T-helper 2 cell treated with Interferon-gamma antibody and Interleukin-4, amounts not matched to agents 100 ng/mL and 5 ng/mL, for 36 hours (primary cell): ENCODE data around the gene CIAPIN1. TPM values are rescaled to one million over a fixed set of nuclear protein-coding genes. Genes with fewer than 3 reads are reported as not detected.

Source experiments
- intact Hi-C: fragments of 100-400 bp; cut with micrococcal nuclease; formaldehyde crosslinking; loops from one replicate; pipeline ENCODE4 v1.15.1; 2023
- total RNA-seq: library from RNA; stranded (reverse); gene quantifications from 2 replicates; pipeline ENCODE4 v1.2.3, GENCODE V29; 2022

Gene CIAPIN1
- total RNA-seq, 1 donor from 2014 or later: 56.5 TPM

DNA sequence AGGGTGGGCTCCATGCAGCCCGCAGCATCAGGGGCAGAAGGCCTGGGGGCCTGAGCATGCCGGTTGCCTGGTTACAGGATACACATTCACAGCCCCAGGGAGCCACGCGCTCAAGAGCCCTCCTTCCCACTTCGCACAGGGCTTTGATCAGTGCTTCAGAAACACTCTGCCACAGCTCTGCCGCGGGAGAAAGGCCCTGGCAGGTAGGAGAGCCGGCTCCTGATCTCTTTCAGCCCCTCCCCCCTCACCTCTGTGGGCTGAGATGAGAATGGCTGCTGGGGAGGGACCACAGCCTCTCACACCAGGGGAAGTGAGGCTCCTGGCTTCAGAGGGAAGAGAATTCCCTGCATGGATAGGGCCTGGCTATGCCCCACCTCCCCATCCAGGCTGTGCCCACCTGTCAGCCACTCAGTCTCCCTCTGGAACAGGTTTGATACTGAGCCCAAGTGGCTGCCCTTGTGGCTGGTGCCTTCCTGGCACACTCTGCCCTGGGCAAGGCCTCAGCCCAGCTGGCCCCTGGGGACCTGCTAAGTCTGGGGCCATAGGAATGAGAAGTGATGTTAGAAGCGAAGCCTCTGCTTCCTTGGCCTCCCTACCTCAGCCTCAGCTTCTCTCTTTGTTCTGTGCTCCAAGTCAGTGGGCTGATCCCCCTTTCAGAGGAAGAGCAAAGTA lies 30.5 kb upstream of the CIAPIN1 start:
- intact Hi-C loops: loop anchor here (5.0 kb wide), 1 partner anchor 40 kb away; no protein-coding TSS in a partner anchor

DNA sequence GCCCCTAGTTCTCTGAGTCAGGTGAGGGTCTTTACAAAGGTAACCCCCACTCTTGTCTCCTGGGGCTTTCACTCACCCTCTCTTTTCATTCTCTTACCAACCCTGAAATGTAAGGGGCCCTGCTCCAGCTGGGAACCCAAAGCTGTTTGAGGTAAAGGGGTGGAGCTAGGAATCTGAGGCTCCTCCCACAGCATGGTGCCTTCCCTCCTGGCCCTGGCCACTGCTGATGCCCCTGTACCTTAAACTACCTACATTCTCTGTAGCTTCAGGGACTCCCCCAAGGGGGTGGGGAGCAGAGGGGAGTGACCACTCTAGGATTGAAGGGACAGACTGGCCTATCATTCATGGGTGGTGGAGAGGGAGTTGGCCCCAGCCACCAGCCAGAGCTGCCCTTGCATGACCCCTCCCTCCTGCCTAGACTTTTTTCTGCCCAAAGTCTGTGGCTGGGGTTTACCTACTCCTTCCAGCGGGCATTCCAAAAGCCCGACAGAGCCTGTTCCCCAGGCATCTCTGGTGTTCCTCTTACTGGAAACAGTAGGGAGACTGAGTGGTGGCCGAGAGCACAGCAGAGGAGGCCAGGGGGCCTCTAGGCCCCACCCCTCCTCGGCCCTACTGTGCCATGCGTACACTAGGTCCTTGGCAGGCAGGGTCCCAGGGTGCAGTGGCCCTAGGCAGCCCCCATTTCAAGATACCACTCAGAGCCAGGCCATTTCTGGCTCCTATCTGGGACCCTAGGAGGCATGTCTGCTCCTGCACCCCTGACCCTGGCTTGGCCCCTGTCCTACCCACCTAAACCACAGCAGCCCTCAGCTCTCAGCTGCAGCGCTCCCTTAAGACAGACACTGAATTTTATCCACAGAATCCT lies 29.6 kb upstream of the CIAPIN1 start:
- intact Hi-C loops: loop anchor here (5.0 kb wide), 1 partner anchor 41 kb away; no protein-coding TSS in a partner anchor

DNA sequence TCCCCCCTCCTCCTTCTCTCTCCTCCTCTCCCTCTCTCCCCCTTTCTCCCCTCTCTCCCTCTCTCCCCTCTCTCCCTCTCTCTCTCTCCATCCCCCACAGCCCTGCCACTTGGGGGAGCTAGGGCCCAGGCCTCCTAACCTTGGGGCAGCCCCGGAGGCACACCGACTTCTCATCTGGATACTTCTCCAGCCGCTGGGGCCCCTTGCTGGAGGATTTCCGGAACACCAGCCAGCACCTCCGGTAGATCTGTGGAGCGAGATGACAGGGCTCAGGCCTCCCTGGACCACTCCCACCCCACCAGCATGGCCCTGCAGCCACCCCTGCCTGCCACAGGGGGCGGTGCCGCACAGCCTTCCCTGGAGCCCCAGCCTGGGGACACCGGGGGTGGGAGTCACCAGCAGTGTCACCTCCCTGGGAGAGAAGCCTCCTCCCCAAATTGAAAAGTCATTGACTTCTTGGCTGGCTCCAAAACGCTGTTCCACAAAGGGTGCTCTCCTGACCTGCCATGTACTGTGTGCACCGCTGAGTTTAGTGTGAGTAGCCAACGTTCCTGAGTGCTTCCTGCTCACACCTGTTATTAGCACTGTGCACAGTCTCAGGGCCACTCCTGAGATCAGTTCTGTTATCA lies 28.6 kb upstream of the CIAPIN1 start:
- intact Hi-C loops: loop anchor here (5.0 kb wide), 1 partner anchor 41 kb away; no protein-coding TSS in a partner anchor

DNA sequence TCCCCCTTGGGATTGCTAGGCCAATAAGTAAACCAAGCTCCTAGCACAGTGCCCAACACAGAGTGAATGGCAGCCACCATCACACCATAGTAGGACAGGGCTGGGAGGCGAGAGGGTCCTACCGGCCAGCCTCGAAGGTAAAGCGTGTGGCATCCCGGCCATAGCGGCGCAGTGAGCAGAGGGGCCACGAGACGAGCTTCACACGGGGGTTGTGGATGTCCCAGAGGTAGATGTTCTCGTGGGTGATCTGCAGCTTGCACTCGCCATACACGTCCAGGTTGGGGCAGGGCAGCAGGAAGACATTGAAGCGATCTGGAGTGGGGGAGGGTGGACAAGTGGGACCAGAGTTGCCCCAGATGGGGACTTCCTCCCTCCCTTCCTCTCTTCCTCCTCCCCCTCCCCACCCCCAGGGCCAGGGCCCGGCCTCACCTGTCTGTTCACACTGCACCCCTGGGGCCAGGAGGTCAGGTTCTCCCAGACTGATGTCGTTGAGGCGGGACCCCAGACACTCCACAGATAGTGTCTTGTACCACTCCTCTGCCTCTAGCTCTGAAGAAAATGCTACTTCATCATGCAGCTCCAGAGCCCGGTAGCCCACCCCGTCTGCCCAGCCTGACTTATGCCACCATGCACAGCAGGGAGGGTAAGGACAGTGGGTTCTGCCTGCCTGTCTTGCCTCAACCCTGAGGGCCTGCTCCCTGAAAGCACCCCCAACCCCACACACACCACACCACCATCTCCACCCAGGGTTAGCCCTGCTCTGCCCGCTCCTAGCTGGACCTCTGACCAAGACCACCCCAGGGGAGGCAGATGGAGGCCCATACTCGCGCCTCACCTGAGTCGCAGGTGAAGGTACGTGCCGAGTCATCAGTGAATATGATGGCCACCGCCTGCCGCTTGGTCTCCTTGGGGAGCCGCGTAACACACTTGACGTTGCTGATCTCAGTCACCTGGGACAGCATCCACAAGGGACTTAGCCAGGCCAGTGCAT lies 27.8 kb upstream of the CIAPIN1 start:
- intact Hi-C loops: loop anchor here (5.0 kb wide), 1 partner anchor 42 kb away; no protein-coding TSS in a partner anchor

DNA sequence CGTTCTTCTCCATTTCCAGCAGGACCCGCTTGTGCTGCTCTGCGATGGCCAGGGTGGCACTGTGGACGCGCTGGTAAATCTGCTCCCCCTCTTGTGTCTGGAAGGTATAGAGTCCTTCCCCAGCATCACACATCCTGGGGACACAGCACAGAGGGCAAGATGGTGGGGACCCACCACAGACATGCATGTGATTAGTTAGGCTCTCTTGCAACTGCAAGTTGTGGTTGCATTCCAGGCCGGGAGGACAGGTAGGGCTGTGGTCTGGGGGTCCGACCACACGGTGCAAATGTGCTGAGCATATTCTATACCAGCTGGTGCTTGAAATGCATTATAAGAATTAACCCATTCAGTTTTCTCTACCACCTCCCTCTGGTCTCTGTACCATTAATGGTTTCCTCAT lies 26.7 kb upstream of the CIAPIN1 start:
- intact Hi-C loops: no loop called here

DNA sequence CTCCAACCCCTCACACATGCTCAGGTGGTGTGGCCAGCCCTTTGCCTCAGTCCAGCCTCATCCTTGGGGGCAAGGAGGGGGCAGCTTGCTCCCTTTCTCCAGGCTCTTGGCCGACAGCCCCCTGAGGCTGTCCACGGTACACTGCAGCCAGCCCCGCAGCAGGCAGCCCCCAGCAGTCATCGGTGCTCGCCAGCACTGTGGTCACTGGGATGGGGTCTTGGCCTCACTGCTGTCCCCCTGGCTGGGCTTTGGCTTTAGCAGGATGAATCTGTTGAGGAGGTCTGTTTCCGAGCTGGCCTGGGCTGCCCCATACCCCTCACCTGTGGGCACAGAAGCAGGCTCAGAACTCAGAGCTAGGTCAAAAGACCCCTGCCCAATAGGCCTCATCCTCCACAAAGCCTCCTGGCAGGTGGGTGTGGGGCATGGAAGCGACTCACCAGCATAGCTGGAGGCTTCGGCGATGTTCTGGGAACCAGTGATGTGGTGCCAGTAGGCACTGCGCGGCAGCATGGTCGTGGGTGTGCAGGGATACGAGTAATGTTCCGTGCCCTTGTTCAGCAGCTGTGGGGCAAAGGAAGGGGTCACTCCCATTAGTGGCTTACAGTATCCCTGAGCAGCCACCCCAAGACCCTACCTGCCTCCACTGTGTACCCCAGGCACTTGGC lies 26.1 kb upstream of the CIAPIN1 start:
- intact Hi-C loops: no loop called here

DNA sequence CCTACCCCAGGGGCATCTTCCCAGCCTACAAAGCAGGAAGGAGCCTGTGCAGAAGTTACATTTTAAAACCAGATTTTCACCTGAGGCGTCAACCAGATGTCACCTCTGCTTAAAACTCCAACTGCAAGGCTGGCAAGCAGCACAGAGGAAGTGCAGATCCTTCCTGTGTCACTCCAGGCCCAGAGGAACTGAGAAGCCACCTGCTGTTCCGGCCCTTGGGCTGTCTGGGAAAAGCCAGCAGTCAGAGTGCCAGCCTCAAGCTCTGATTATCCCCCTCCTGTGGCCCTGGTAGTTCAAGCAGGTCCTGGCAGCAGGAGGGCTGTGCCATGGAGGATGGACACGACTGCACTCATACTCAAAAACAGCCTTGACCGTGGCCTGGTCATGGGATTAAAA lies 25.5 kb upstream of the CIAPIN1 start:
- intact Hi-C loops: no loop called here

DNA sequence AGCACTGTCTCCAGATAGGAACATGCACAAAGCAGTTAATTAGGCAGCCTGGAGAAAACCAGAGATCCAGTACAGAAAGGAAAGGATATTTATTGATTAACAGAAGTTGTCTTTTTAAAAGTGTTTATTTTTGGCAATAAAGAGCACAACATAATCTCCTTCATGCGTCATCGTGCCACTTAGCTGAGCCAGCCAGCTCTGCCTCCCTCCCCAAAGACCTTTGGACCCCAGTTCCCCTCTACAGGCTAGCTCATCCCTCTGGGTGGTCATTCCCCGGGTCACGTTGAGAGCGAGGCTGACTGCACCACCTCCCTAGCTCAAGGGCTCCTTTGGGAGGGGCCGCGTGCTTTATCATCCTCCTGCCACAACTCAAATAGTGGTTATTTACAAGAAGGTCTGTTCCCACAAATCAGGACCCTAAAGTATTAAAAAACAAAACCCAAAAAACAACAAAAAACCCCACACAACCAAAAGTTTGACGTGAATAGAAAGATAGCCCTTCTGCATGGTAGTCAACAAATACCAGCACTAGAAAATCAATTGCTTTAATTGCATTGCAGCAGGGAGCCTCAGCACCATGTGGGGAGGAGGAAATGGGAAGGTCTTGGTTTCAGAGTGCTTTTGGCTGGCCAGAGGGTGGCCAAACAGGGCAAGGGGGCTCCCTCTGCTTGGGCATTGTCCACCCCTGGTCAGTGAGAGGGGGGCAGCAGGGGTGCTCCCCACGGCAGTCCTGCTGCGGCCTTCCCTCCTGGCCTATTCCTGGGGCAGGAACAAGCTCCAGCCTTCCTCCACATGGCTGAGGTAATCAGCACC lies 24.9 kb upstream of the CIAPIN1 start:
- intact Hi-C loops: no loop called here

DNA sequence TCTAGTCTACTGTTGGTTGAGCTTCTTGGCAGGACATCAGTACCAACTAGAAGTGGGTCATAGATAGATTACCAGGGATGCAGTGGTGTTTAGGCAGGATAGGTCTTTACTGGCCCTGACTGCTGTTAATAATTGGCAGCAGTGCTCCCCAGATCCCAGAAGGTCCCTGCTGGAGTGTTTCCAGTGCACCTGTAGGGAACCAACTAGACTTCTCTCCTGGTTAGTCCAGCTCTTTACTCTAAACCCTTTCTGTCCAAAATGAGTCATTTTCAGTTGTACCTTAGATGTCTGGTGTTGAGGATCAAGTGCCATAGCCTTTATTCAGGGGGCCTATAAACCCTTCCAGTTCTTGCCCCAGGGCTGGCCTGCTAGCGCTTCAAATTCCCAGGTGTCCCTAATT lies 24.0 kb upstream of the CIAPIN1 start:
- intact Hi-C loops: no loop called here

DNA sequence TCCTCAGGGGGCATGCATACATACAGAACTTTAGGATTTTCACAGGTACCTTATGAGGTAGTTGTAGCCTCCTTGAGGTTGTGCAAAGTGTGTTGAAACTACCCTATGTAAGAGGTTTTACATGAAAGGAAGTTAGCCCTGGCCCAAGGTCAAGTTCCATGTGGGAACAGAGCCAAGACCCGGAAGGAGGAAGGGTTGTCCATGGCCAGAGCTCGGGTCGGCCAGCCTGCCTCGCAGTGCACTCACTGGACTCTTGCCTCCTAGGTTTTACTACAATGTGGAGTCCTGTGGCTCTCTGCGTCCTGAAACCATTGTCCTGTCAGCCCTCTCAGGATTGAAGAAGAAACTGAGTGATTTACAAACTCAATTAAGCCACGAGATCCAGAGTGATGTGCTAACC lies 23.5 kb upstream of the CIAPIN1 start:
- intact Hi-C loops: no loop called here

DNA sequence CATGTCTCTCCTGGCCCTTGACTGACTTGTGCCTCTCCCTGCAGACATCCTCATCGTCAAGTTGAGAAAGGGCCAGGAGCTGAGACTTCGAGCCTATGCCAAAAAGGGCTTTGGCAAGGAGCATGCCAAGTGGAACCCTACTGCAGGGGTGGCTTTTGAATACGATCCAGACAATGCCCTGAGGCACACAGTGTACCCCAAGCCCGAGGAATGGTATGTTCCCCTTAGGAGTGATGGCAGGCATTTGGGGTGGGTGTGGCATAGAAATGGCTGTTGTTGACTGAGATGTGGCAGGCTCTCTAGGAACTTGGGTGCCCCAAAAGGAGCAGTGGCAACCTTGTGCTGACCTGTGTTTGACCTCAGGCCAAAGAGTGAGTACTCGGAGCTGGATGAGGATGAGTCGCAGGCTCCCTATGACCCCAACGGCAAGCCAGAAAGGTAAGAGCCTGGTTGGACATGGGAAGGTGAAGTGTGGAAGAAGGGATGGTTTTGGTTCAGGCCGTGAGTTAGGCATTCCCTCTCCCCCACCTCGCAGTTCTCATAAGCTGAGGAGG lies 22.8 kb upstream of the CIAPIN1 start:
- intact Hi-C loops: no loop called here

DNA sequence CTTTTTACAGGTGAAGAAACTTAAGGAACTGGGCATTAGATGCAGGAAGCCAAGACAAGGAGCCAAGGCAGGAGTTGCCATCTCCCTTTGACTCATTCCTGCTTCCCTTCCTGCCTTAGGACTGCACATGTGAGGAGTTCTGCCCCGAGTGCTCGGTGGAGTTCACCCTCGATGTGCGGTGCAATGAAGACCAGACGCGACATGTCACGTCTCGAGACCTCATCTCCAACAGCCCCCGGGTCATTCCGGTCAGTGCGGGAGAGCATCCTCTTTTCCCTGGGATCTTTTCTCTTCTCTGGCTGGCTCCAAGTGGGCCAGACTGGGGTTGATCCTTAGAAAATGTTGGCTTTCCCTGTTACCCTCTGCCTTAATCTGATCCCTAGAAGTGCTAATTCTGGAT lies 21.9 kb upstream of the CIAPIN1 start:
- intact Hi-C loops: no loop called here

DNA sequence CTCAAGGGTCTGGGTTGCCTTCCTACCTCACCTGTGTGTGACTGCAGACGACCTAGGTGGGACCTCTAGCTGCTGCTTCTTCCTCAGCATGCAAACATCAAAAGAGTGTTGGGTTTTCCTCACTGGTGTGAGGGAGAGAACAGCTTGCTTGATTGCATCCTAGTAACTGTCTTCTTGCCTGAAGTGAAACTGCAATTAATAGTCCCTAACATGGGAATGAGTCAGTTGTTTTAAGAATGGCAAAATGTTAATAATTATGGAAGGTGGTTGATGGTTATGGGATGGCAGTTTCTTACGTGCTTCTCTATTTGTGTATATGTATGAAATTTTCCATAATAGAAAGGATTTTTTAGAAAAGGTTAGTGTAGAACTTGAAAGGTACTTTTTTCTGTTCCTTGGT lies 21.2 kb upstream of the CIAPIN1 start:
- intact Hi-C loops: no loop called here

DNA sequence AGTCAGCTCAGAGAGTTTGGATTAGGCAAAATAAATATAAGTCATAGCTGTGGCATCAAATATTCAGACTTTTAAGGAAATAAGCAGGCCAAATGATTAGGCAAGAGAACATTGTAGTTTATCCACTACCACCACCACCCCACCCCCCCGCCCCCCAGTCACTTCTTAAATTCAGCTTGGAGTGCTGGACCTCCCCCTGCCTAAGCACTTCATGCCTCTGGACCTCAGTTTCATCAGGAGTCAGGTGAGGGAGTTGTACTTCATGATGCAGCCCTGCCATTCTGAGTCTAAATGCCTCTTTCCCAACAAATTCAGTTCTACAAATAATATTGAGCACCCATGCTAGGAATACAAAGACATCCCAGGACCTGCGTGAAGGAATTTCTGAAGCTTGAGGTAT lies 17.3 kb upstream of the CIAPIN1 start:
- intact Hi-C loops: no loop called here

DNA sequence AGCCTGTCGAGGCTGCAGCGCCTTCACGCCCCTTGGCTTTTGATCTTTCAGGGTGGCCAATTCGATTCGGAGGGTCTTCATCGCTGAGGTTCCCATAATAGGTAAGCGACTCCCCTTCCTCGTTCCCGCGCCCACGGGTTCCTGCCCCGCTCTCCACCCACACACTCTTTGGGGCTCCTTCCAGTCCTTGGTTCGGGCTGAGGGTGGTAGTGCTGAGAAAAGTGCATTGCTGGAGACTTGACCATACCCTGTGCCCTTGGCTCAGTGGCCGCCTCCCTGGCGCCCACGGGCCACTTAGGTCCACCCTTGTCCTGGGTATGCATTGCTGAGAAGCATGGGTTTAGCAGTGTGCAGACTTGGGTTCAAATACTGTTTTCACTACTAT lies 15.8 kb upstream of the CIAPIN1 start:
- intact Hi-C loops: loop anchor here (1.0 kb wide), 3 partner anchors 16 to 163 kb away; partner anchors contain the start of genes CIAPIN1 and COQ9

DNA sequence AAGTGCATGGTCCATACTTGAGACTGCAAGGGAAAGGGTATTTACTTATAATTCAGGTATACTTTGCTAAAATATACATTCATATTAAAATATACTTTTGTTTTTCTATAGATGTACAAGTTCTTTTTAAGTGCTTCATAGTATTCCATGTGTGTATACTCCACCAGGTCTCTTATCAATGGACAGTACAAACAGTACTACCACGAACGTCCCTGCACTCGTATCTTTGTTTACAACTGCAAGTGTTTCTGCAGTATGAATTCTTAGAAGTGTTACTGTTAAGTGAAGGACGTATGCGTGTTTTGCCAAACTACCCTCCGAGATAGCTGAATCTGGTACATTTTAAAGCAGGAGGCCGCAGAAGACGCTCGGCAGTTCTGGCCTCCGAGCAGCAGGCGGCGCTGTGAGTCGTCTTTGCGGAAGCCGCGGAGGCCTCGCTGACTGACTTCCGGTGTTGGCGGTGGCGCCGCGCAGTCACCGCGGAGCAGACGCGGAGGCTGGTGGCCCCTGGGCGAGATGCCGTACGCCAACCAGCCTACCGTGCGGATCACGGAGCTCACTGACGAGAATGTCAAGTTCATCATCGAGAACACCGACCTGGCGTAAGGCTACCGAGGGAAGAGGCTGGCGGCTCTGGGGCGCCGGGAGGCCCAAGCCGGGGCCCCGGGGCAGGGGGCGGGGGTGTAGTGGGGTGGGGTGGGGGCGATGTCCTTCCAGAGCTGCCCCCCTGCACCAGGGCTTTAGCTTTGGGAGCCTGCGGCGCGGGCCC lies 15.2 kb upstream of the CIAPIN1 start, which contains the start of gene POLR2C:
TSS of gene POLR2C (plus strand) at position 471 of the 769 bp plus-strand sequence. CDS start at position 517, 46 bp downstream.
- intact Hi-C loops: loop anchor here (1.0 kb wide), 3 partner anchors 15 to 162 kb away; partner anchors contain the start of genes CIAPIN1 and COQ9

DNA sequence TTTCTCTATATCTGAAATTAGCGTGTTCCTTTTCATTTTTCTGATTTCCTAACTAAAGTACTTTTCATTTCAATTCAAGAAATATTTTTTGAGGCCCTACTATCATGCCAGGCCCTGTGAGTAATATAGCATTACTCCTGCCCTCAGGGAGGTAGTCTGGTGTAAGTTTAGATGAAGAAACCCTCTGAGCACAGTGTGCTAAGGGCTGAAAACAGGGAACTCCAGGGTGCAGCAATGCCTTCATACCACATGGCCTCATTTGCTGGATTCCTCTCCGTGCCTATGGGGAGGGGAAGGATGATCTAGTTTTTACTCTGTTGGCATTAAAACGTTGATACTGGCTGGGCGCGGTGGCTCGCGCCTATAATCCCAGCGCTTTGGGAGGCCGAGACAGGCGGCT lies 4.8 kb upstream of the CIAPIN1 start:
- intact Hi-C loops: no loop called here
